Ishikawa (cell line): ENCODE measurements around the gene CRYBB1.

ENCODE experiments used
- CEBPB ChIP-seq: IDR thresholded peaks from 2 replicates; pipeline ENCODE4 v1.6.1; 2012
- CREB1 ChIP-seq: IDR thresholded peaks from 2 replicates; pipeline ENCODE4 v1.6.1; 2012; ENCODE audit warnings: low read depth
- EGR1 ChIP-seq: IDR thresholded peaks from 2 replicates; pipeline ENCODE4 v1.6.1; 2012
- EP300 ChIP-seq: IDR thresholded peaks from 2 replicates; pipeline ENCODE4 v1.6.1; 2012; ENCODE audit warnings: borderline replicate concordance
- FOXM1 ChIP-seq: IDR thresholded peaks from 2 replicates; pipeline ENCODE4 v1.6.1; 2012; ENCODE audit warnings: low read depth, borderline replicate concordance
- NFIC ChIP-seq: IDR thresholded peaks from 2 replicates; pipeline ENCODE4 v1.6.1; 2012
- RAD21 ChIP-seq: IDR thresholded peaks from 2 replicates; pipeline ENCODE4 v1.6.1; 2012; ENCODE audit warnings: low read depth
- TAF1 ChIP-seq: IDR thresholded peaks from 2 replicates; pipeline ENCODE4 v1.6.1; 2012; ENCODE audit warnings: low read depth, mild to moderate bottlenecking
- TCF12 ChIP-seq: IDR thresholded peaks from 2 replicates; pipeline ENCODE4 v1.6.1; 2012; ENCODE audit warnings: low read depth
- TEAD4 ChIP-seq: IDR thresholded peaks from 2 replicates; pipeline ENCODE4 v1.6.1; 2012
- USF1 ChIP-seq: IDR thresholded peaks from 2 replicates; pipeline ENCODE4 v1.6.1; 2012
- YY1 ChIP-seq: IDR thresholded peaks from 2 replicates; pipeline ENCODE4 v1.6.1; 2012; ENCODE audit warnings: low read depth
- ZBTB7A ChIP-seq: IDR thresholded peaks from 2 replicates; pipeline ENCODE4 v1.6.1; 2012; ENCODE audit warnings: low read depth
- TF ChIP-seq, protein P1 (sequence below): IDR thresholded peaks from 2 replicates; pipeline ENCODE4 v1.6.1; 2012; ENCODE audit warnings: low read depth, mild to moderate bottlenecking
- TF ChIP-seq, protein P2 (sequence below): IDR thresholded peaks from 2 replicates; pipeline ENCODE4 v1.6.1; 2012

The CRYBB1 gene

DNA sequence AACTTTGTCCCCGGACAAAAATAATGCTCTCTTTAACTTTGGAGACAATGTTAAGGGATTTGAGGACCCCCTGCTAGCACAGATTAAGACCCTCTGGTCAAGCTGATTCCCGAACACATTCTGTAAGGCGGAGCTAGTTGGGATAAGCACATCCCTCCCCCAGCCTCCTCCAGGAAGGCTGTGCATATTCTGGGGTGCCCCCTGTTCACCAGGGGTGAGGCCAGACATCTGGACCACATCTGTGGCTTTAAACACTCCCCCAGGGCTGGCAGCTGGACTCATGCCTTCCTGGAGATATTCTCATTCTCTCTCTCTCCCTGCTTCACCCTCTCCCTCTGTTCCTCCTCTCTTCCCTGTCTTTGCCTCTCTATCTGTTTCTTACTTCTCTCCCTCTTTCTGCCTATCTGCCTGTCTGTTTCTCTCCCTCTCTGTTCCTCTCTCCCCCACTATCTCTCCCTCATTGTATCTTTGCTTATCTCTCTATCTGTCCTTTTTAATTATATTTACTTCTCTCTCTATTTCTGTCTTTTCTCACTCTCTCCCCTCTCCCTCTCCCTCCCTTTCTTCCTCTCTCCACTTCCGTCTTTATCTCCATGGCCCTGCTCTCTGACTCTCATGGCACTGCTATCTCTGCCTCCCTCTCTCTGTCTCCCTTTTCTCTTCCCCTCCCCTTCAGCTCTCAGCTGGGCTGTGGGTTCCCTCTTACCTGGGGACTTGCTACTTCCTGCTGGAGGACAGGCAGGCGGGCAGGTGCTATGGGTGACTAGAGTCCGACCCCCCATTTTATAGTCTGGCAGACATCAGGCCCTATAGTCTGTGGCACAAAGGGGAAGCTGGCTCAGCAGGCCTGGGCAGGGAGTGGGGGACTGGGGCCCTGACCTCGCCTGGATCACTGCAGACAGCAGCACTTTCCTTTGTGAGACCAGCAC lies at the start of gene CRYBB1:
Gene CRYBB1 (minus strand): TSS at position 757 of the 929 bp plus-strand sequence. CDS start 1,708 bp downstream, outside the sequence.
- TF ChIP-seq, protein P1, sequence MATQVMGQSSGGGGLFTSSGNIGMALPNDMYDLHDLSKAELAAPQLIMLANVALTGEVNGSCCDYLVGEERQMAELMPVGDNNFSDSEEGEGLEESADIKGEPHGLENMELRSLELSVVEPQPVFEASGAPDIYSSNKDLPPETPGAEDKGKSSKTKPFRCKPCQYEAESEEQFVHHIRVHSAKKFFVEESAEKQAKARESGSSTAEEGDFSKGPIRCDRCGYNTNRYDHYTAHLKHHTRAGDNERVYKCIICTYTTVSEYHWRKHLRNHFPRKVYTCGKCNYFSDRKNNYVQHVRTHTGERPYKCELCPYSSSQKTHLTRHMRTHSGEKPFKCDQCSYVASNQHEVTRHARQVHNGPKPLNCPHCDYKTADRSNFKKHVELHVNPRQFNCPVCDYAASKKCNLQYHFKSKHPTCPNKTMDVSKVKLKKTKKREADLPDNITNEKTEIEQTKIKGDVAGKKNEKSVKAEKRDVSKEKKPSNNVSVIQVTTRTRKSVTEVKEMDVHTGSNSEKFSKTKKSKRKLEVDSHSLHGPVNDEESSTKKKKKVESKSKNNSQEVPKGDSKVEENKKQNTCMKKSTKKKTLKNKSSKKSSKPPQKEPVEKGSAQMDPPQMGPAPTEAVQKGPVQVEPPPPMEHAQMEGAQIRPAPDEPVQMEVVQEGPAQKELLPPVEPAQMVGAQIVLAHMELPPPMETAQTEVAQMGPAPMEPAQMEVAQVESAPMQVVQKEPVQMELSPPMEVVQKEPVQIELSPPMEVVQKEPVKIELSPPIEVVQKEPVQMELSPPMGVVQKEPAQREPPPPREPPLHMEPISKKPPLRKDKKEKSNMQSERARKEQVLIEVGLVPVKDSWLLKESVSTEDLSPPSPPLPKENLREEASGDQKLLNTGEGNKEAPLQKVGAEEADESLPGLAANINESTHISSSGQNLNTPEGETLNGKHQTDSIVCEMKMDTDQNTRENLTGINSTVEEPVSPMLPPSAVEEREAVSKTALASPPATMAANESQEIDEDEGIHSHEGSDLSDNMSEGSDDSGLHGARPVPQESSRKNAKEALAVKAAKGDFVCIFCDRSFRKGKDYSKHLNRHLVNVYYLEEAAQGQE, result no peak

GRCh38 chr22:26667140-26667539 lies 49.3 kb upstream of the CRYBB1 start:
- TF ChIP-seq TCF12, result no peak
- TF ChIP-seq FOXM1, result no peak
- TF ChIP-seq CEBPB, result no peak
- TF ChIP-seq, protein P2, sequence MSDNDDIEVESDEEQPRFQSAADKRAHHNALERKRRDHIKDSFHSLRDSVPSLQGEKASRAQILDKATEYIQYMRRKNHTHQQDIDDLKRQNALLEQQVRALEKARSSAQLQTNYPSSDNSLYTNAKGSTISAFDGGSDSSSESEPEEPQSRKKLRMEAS, result no peak
- no peak for TF ChIP-seq RAD21
- TF ChIP-seq EGR1, result no peak
- TF ChIP-seq EP300, result no peak
- TF ChIP-seq USF1, result no peak
- no peak for TF ChIP-seq TEAD4
- no peak for TF ChIP-seq YY1

DNA sequence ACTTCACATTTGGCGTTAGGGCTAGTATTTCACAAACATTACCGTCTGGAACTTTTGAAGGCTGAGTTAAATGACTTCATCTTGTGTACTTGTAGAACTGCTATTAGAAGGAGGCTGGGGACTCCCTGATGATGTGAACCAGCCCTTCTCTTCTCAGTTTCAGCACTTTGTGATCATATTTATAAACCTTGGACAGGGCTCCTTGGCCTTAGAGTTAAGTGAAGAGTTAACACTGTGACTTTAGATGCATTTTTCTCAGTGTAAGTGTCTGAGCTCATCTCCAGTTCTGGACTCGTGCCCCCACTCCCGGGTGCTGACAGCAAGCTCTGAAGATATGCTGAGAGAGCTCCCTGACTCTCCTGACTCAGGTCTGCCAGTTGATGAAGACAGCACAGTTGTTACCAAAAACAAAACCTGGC lies 48.0 kb upstream of the CRYBB1 start:
- no peak for TF ChIP-seq TCF12
- TF ChIP-seq EP300, result no peak
- no peak for TF ChIP-seq CEBPB
- no peak for TF ChIP-seq YY1
- TF ChIP-seq TEAD4, result no peak
- no peak for TF ChIP-seq ZBTB7A
- TF ChIP-seq FOXM1, result no peak
- no peak for TF ChIP-seq USF1
- TF ChIP-seq TAF1, result no peak
- TF ChIP-seq NFIC, result no peak
- TF ChIP-seq RAD21, result no peak
- TF ChIP-seq CREB1, result no peak
- TF ChIP-seq, protein P1, result no peak
- TF ChIP-seq, protein P2, result no peak

DNA sequence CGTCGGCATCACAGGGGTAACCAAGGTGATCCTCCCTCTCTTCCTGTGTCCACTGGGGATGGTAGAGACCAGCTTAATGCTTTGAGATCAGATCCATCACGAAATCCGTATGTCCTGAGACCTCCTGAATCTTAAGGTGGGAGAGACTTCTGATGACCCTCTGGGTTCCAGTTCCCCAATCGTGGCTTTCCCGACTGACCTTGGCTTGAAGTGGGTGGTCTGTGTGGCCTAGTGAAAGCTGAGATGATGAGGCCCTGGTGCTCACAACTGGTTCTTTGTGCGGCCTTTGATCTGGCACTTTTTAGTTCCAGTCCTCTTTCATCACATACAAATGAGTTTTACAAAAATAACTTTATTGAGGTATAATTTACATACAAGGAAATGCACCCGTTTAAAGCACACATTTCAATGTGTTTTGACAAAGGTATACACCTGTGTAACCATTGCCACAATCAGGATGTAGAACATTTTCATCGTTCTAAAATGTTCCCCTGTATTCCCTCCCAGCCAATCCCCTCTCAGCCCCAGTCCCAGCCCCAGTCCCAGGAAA lies 45.6 kb upstream of the CRYBB1 start:
- TF ChIP-seq RAD21, result no peak
- no peak for TF ChIP-seq EGR1
- TF ChIP-seq TCF12, result no peak
- no peak for TF ChIP-seq CREB1
- TF ChIP-seq YY1, result no peak
- no peak for TF ChIP-seq TEAD4
- no peak for TF ChIP-seq TAF1
- TF ChIP-seq, protein P2, result no peak
- TF ChIP-seq USF1, result no peak
- no peak for TF ChIP-seq EP300
- TF ChIP-seq NFIC, result no peak
- TF ChIP-seq, protein P1, result no peak
- no peak for TF ChIP-seq CEBPB
- TF ChIP-seq FOXM1, result no peak
- TF ChIP-seq ZBTB7A, result no peak
